ENCODE measurements around the gene RAD51B.

Gene RAD51B

DNA sequence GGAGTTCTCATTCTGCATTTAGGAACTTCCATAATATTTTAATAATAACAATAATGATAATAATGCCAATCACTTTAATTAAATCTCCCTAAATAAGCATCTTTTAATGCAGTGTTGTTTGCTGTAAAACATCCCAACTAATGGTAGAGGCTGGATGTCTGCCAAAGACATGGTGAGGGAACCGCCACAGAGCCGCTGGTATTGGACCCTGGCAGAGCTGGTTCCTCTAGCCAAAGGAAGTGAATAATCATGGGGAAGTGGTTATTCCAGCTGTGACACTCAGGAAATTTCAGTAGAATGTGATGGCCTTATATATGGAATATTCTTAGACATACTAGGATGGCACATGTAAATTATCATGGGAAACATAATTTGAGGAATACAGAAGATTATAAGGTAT lies 490.0 kb downstream of the RAD51B start:
- no peak overlapping the region for H3K4me3 ChIP-seq
- peak overlapping the region in 16 of 21 experiments; percentile 22 to 80 (median 62) for H3K27ac ChIP-seq

DNA sequence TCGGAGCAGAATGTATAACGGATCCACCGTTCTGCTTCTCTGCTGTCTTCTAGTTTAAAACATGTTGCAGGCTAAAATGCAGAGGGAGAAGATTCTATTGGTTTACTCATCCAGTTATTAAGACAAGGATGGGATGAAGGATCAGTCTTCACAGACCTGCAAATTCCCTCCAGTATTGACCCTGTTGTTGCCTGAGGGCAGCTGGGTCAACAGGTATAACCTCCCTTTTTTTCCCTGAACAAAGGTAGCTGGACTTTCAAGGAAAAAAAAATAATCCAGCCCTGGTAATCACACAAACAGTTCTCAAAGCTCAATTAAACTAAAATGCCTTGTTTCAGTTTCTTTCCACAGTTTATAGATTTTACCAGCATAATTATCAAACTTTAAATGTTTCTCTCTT lies 492.7 kb downstream of the RAD51B start:
- Histone ChIP-seq H3K4me3 (no peak overlapping the region), H3K27ac (peak overlapping the region in 1 of 21 experiments; percentile 8)

DNA sequence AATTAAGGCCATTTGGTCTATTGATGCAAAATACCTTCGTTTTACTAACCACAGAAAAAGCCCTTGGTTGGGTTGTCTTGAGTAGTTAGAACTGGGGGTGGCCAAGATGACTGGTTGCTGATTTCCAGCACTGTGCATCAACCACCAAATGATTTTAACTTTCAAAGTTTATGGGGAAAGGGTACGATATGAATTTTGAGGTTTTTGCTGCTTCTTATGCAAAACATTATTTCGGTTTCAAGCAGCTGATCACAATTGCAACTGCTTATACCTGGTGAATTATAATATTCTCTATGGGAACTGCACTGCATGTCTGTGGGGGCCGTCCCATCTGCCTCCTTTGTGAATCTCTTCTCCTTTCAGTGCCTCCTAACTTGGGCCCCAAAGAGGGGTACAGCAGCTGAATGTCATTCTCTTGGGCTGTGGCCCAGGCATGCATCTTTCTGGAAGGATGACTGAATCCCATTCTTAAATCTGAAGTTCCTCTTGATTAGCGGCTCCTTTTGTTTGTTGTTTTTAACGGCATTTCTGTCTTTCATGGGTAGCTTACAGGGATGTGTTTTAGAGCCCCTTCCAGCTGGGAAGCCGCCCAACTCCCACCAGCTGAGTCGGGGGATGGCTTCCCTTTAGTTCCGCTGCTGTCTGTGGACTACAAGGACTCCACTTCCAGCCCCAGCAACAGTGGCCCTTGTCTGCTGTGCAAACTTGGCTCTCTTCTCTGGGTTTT lies 493.5 kb downstream of the RAD51B start:
- Histone ChIP-seq H3K4me3 (no peak overlapping the region), H3K27ac (peak overlapping the region in 3 of 21 experiments; percentile 8 to 42 (median 18))

DNA sequence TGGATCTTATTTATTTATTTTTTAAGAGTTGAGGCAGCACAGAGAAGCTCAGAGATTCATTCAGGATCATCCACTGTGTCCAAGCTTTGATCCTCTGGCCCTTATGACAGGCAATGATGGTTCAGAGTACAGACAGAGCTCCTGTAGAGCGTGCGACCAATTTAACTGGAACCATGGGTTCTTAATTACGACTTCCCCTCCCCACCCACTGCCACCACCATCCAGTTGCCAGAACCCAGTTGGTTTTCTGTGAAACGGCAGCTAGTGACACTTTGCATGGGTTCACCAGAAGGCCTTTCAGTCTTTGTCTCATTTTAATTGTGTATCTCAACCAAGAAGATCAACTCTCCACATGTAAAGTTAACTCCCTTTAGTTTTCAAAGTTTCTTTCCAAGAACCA lies 495.1 kb downstream of the RAD51B start:
- peak overlapping the region in 1 of 21 experiments; percentile 42 for H3K27ac ChIP-seq

GRCh38 chr14:68315081-68315480 lies 495.5 kb downstream of the RAD51B start:
- Histone ChIP-seq H3K27ac (no peak overlapping the region), H3K4me3 (no peak overlapping the region)

More for the DNA sequence above, 495.1 kb downstream of the RAD51B start:
- no peak overlapping the region for H3K4me3 ChIP-seq

GRCh38 chr14:68316078-68316868 lies 496.7 kb downstream of the RAD51B start:
- H3K4me3 ChIP-seq = no peak overlapping the region
- H3K27ac ChIP-seq = no peak overlapping the region

- Histone ChIP-seq H3K4me3 (no peak overlapping the region), H3K27ac (no peak overlapping the region)
Observed at GRCh38 chr14:68317239-68317638, 497.7 kb downstream of the RAD51B start.

- Histone ChIP-seq H3K4me3 (no peak overlapping the region), H3K27ac (no peak overlapping the region)
Observed at GRCh38 chr14:68318828-68319227, 499.2 kb downstream of the RAD51B start.

GRCh38 chr14:68320495-68320894 lies 500.9 kb downstream of the RAD51B start:
- Histone ChIP-seq H3K4me3 (no peak overlapping the region), H3K27ac (no peak overlapping the region)

DNA sequence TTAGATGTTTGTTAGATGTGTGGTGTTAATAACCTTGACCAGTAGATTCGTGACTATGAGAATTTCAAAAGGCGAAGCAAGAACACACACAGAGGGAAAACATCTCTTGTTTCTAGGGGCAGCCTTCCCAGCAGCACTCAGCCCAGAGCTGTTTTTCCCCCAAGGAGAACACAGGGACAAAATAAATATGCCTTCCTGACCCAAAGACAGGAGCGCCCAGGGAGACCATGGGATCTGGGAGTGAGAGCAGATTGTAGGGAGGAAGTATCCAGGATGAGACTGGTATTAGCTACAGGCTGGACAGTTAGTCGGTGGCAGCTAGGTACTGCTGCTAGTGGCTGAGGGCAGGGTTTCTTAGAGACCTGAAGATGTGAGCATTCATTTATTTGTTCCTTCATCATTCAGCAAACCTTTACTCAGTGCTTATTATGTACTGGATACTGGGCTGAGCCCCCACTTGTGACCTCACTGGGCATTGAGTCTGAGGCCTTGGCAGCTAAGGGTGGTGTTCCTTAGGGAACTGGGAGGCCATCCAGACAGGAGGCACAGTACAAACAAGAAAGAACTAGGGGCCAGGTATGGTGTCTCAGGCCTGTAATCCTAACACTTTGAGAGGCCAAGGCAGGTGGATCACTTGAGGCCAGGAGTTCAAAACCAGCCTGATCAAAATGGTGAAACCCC lies 503.5 kb downstream of the RAD51B start:
- Histone ChIP-seq H3K4me3 (no peak overlapping the region), H3K27ac (no peak overlapping the region)

DNA sequence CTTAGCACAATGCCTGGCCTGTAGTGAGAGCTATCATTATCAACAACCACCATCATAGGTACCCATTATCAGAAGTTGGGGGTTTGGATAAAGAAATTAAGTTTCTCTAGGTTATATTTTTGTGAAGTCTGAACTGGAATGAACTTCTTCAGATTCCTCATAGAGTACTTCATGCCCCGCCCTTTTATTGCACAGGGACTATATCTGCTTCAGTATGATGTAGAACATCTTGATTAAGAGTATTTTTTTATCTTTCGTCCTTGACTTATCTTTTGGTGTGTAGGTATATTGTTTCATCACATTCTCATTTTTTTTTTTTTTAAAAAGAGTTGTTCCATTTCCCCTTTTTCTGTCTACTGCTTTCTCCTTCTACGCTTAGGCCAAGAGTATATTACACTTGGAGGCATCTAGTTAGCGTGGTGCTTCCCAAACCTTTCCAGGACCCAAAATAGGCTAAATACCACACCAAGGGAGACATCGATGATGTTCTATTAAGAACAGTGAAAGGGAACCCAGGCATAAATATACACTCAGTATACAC lies 505.8 kb downstream of the RAD51B start:
- H3K4me3 ChIP-seq = no peak overlapping the region
- H3K27ac ChIP-seq = no peak overlapping the region

DNA sequence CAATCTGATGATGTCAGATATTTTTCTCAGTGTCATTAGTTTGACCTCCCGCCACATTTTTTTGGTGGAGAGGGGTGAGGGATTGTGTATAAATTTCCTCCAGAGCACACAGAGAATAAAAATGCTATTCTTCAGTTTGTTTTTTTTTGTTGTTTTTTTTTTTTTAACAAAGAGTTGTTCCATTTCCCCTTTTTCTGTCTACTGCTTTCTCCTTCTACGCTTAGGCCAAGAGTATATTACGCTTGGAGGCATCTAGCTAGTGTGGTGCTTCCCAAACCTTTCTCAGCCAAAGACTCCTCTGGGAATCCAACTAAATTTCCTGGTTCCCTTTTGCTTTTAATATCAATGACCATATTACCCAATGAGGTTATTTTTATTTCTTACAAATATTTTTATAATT lies 507.7 kb downstream of the RAD51B start:
- no peak overlapping the region for H3K4me3 ChIP-seq
- peak overlapping the region in 1 of 21 experiments; percentile 10 for H3K27ac ChIP-seq

GRCh38 chr14:68328509-68328908 lies 508.9 kb downstream of the RAD51B start:
- H3K27ac ChIP-seq = no peak overlapping the region
- H3K4me3 ChIP-seq = no peak overlapping the region

GRCh38 chr14:68331426-68331825 lies 511.8 kb downstream of the RAD51B start:
- no peak overlapping the region for H3K27ac ChIP-seq
- no peak overlapping the region for H3K4me3 ChIP-seq

- Histone ChIP-seq H3K4me3 (no peak overlapping the region), H3K27ac (peak overlapping the region in 2 of 21 experiments; percentile 2 to 34)
Observed at GRCh38 chr14:68331991-68332390, 512.4 kb downstream of the RAD51B start.

DNA sequence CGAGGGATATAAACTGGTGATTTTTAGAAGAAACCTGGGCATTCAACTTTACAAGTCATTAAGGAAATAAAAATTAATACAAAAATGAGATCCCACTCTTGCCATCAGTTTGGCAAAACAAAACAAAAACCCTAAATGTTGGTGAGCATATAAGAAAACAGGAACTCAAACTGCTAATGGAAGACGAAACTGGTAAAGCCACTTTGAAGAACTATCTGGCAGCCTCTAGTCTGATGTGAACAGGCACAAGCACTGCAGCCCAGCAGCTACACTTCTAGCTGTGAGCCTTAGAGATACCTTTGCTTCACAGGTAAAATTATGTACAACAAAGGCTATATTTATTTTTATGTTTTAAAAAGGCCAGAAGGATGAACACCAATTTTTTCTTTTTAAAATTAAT lies 513.7 kb downstream of the RAD51B start:
- H3K27ac ChIP-seq = peak overlapping the region in 1 of 21 experiments; percentile 7
- no peak overlapping the region for H3K4me3 ChIP-seq

DNA sequence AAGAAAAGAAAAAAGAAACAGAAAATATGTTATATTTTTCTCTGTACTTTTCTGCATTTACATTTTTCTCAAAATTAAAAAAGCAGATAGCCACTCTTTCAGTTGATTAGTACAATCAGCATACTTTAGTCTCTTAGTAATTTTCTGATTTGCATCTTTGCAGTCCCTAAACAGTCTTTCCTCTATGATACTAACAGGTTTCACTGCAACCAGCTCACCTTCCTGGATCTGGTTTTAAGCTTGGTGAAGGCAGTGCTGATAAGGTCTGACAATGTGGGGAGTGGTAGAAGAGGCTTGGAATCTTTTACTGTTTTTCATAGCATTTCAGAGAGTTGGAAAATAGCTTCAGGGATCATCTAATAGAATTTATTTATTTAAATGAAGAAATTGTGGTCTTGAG lies 515.7 kb downstream of the RAD51B start:
- no peak overlapping the region for H3K4me3 ChIP-seq

DNA sequence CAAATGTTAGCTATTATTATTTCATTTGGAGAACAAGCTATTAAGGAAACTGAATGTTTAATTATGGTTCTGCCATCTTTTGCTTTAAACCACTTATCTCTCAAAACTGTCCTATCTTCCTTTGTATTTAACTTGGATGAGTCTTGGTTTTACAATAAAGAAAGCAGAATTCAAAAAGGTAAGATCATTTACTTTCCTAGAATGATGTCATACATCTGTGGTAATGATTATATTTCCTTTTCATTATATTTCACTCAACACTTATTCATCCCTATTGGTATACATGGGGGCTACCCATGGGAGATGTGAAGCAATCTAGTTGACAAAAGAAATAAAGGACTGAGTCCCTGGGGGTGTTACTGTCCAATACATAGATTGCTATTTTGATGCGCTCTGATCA lies 516.6 kb downstream of the RAD51B start:
- Histone ChIP-seq H3K27ac (no peak overlapping the region), H3K4me3 (no peak overlapping the region)

More for the DNA sequence above, 515.7 kb downstream of the RAD51B start:
- H3K27ac ChIP-seq = no peak overlapping the region

- Histone ChIP-seq H3K27ac (peak overlapping the region in 1 of 21 experiments; percentile 38), H3K4me3 (no peak overlapping the region)
Observed at GRCh38 chr14:68337279-68337678, 517.7 kb downstream of the RAD51B start.

DNA sequence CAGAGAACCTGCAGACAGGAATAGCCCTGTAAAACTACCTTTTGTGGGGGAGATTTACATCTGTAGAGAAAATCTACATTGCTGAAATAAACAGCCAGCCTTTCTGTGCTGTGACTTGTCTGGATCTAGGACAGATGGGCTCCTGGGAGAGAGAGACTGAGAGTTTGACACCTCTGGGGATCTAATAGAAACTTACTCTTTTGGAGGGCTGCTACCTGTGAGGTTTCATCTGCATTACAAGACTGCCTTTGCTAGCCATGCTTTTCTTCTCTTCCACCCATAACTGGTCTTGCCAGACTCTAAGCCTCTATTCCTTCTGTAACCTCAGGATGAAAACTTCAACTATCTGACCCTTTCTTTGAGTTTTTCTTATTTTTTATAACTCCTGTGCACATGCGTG lies 520.7 kb downstream of the RAD51B start:
- H3K27ac ChIP-seq = no peak overlapping the region
- H3K4me3 ChIP-seq = no peak overlapping the region

All from skin epidermis (tissue), 12 donors.